Measurements from ENCODE around the gene KCNMA1. TPM values are rescaled to one million over a fixed set of nuclear protein-coding genes. Genes with fewer than 3 reads are reported as not detected.

Gene KCNMA1
- total RNA-seq, 2 donors from 2014 or later: 168 to 188 TPM

DNA sequence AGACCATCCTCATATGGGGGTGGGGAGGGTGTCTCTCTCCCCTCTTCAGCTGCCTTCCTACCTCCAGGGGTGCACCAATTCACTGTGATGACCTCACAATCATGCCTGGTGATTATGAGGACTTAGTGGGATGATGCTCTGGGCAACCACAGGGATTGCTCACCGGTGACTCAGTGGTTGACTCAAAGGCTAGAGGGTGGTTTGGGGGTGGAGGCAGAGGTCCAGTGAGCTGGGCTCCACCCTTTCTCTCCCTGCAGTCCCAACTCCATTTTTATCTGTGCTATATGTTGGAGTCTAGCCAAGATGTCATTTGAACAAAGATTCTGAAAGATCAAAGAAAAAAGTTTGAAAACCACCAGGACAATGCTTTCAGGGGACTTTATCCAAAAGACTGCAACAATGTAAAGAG, 286.9 kb downstream of the KCNMA1 start:
- ATAC-seq (ENCODE audit: insufficient number of reproducible peaks, low FRiP score, low read depth) (peak; percentile 88), DNase-seq (ENCODE audit: low spot score) (peak; percentile 77)
- H3K27me3 ChIP-seq (replicated peaks; ENCODE audit: insufficient read depth): no peaks in the 10 kb centered on the region
- no peaks in the 10 kb centered on the region for H3K9me3 ChIP-seq
- peaks cover 15 to 51% of the 10 kb centered on the region in 2 donors for H3K4me1 ChIP-seq (ENCODE audit: control insufficient read depth in 1 of 2, low read depth in 2 of 2)
- no peaks in the 10 kb centered on the region for H3K36me3 ChIP-seq
- no peak overlapping the region for H3K4me3 ChIP-seq
- TF ChIP-seq, protein P1, sequence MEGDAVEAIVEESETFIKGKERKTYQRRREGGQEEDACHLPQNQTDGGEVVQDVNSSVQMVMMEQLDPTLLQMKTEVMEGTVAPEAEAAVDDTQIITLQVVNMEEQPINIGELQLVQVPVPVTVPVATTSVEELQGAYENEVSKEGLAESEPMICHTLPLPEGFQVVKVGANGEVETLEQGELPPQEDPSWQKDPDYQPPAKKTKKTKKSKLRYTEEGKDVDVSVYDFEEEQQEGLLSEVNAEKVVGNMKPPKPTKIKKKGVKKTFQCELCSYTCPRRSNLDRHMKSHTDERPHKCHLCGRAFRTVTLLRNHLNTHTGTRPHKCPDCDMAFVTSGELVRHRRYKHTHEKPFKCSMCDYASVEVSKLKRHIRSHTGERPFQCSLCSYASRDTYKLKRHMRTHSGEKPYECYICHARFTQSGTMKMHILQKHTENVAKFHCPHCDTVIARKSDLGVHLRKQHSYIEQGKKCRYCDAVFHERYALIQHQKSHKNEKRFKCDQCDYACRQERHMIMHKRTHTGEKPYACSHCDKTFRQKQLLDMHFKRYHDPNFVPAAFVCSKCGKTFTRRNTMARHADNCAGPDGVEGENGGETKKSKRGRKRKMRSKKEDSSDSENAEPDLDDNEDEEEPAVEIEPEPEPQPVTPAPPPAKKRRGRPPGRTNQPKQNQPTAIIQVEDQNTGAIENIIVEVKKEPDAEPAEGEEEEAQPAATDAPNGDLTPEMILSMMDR (IDR thresholded peaks at IDR 0.05): no peak
- H3K27ac ChIP-seq: peak overlapping the region; percentile 52 to 53

- peak overlapping the region; percentile 52 to 53 for H3K27ac ChIP-seq
These were observed 287.5 kb downstream of the KCNMA1 start for GRCh38 chr10:77350134-77350533.

DNA sequence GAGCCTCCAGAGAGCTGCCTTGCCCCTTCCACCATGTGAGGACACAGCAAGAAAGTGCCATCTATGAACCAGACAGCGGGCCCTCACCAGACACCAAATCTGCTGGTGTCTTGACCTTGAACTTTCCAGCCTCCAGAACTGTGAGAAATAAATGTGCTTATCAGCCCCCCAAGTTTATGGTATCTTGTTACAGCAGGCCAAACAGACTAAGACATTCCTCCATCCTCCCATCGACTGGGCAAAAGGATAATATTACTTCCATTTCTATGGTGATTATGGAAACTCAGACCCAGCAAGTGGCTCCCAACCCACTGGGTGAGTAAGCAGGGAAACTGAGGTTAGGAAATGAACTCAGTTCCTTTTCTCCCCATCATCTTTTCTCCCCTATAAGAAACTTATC, 288.4 kb downstream of the KCNMA1 start:
- no peaks in the 10 kb centered on the region for H3K27me3 ChIP-seq (replicated peaks; ENCODE audit: insufficient read depth)
- H3K9me3 ChIP-seq: no peaks in the 10 kb centered on the region
- ATAC-seq (ENCODE audit: insufficient number of reproducible peaks, low FRiP score, low read depth) (no peak), DNase-seq (ENCODE audit: low spot score) (no peak)
- TF ChIP-seq, protein P1 (IDR thresholded peaks at IDR 0.05): no peak
- peak overlapping the region; percentile 11 to 19 for H3K27ac ChIP-seq
- no peaks in the 10 kb centered on the region for H3K36me3 ChIP-seq
- H3K4me1 ChIP-seq (ENCODE audit: control insufficient read depth in 1 of 2, low read depth in 2 of 2): peaks cover 15 to 52% of the 10 kb centered on the region in 2 donors
- no peak overlapping the region for H3K4me3 ChIP-seq

More at GRCh38 chr10:77350134-77350533, 287.5 kb downstream of the KCNMA1 start:
- DNase-seq (ENCODE audit: low spot score): no peak
- Histone ChIP-seq H3K9me3 (no peaks in the 10 kb centered on the region), H3K36me3 (no peaks in the 10 kb centered on the region), H3K27me3 (replicated peaks; ENCODE audit: insufficient read depth) (no peaks in the 10 kb centered on the region), H3K4me1 (ENCODE audit: control insufficient read depth in 1 of 2, low read depth in 2 of 2) (peaks cover 15 to 51% of the 10 kb centered on the region in 2 donors), H3K4me3 (no peak overlapping the region)
- TF ChIP-seq, protein P1 (IDR thresholded peaks at IDR 0.05): no peak
- ATAC-seq (ENCODE audit: insufficient number of reproducible peaks, low FRiP score, low read depth): no peak

- Histone ChIP-seq H3K27ac (peak overlapping the region; percentile 11 to 19), H3K27me3 (replicated peaks; ENCODE audit: insufficient read depth) (no peaks in the 10 kb centered on the region), H3K4me3 (no peak overlapping the region), H3K36me3 (no peaks in the 10 kb centered on the region), H3K9me3 (no peaks in the 10 kb centered on the region), H3K4me1 (ENCODE audit: control insufficient read depth in 1 of 2, low read depth in 2 of 2) (peaks cover 15 to 57% of the 10 kb centered on the region in 2 donors)
- TF ChIP-seq, protein P1 (IDR thresholded peaks at IDR 0.05): no peak
- ATAC-seq (ENCODE audit: insufficient number of reproducible peaks, low FRiP score, low read depth): no peak
- DNase-seq (ENCODE audit: low spot score): no peak
These were observed 288.9 kb downstream of the KCNMA1 start for GRCh38 chr10:77348751-77349150.

DNA sequence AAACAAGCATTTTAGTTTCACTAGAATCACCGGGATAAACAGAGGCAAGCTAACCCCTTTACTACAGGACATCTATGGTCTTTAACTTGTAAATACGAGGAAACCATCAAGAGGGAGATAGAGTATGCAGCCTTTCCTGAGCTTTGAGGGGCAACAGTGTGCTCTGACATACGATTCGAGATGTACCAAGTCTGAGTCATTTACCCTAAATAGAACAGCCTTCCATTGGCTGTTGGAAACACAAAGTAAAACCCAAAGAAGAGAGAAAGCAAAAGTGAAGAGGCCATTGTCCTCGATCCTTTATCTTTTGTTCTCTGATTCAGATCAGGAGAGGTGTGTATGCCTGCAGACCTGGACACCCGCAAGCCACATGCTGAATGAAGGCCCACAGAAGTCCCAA, 289.5 kb downstream of the KCNMA1 start:
- TF ChIP-seq, protein P1 (IDR thresholded peaks at IDR 0.05): no peak
- H3K4me1 ChIP-seq (ENCODE audit: control insufficient read depth in 1 of 2, low read depth in 2 of 2): peaks cover 15 to 57% of the 10 kb centered on the region in 2 donors
- no peaks in the 10 kb centered on the region for H3K36me3 ChIP-seq
- no peak overlapping the region for H3K4me3 ChIP-seq
- H3K9me3 ChIP-seq: no peaks in the 10 kb centered on the region
- H3K27me3 ChIP-seq (replicated peaks; ENCODE audit: insufficient read depth): no peaks in the 10 kb centered on the region
- no peak overlapping the region for H3K27ac ChIP-seq
- ATAC-seq (ENCODE audit: insufficient number of reproducible peaks, low FRiP score, low read depth) (no peak), DNase-seq (ENCODE audit: low spot score) (no peak)
